HG03354 (cell line): ENCODE results near the gene CACNA1H.

ENCODE experiments used
- ATAC-seq: cut with Tn5 transposase; IDR thresholded peaks from one replicate; pipeline ENCODE4 v1.9.1; 2021; ENCODE audit warnings: mild to moderate bottlenecking; ENCODE audit not compliant: unreplicated experiment, poor library complexity, severe bottlenecking

Gene CACNA1H

DNA sequence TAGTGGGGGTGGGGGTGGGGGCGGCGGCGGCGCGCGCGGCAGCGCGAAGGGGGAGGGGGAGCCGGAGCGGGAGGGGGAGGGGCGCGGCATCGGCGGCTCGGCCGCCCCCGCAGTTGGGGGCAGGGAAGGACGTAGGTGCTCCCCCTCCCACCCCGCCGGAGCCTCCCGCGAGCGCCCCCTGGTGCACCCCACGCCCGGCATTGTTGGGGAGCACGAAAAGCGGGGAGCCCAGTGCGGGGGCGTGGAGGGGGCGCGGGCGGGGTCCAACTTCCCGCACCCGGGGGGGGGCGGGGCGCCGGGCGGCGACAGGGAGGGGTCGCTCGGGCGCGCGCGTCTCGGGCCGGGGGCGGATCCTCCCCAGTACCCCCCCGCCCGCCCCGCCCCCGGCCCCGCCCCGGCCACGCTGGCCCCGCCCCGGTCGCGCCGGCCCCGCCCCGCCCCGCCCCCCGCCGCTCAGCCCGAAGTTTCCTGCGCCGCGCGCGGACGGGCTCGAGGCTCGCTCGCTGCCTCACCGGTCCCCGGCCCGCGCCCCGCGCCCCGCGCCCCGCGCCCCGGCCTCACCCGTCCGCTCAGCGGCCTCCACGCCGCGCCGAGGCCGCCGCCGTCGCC lies at the start of gene CACNA1H:
Gene CACNA1H, plus strand, starts transcription at position 456 of the 609 bp plus-strand sequence. CDS start 632 bp downstream, outside the sequence.
- no peak for ATAC-seq

DNA sequence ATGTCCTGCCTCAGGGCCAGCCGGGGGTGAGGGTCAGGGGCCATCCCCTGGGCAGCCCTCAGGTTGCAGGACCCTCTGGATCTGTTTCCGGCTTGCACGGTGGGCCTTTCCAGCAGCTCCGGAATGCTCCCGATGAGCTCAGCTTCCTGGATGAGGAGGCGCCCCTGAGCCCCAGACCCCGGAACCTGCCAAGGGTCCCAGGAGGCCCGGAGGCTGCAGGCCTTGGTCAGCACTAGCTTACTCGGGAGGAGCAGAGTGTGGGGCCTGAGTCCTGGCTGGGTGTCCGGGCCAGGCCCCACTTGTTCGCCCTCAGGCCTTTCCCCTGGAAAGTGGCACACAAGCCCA lies 49.3 kb upstream of the CACNA1H start:
- ATAC-seq: no peak

GRCh38 chr16:1105888-1106620 lies 46.9 kb upstream of the CACNA1H start:
- ATAC-seq: no peak

GRCh38 chr16:1106659-1107058 lies 46.2 kb upstream of the CACNA1H start:
- ATAC-seq: no peak

DNA sequence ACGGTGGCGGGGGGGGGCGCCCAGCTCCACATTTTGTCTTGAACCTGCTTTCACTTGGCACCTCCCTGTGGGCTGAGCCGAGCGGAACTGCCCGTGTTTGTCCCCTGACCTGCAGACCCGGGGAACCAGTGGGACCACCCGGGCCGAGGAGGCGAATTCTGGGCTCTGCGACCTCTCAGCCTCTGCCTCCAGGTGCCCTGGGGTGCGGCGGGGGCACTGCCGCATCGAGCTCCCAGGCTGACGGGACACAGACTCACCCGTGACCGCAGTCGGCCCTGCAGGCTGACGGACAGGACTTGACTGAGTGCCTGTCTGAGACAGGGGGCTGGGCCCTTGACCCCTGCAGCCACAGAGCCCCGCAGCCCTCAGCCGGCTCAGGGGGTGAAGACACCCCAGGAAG lies 45.8 kb upstream of the CACNA1H start:
- ATAC-seq: no peak

DNA sequence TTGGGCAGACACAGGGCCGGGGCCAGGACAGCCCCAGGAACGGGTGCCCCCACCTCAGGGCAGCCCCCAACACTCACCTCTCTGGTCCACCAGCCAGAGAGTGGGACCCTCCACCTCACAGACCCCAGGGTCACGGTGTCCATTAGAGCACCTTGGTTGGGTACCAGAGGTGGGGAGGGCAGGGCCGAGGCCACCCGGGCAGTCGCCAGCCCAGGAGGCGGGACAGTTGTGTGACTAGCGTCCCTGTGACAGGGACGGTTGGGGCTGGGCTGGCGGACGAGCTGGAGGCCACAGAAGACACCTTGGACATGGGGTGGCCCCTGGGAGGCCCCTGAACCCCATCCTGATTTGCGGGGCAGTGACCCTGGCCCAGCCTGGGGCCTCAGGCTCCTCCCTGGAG lies 45.2 kb upstream of the CACNA1H start:
- ATAC-seq: no peak

- no peak for ATAC-seq
These were observed 44.3 kb upstream of the CACNA1H start for GRCh38 chr16:1108299-1109252.

DNA sequence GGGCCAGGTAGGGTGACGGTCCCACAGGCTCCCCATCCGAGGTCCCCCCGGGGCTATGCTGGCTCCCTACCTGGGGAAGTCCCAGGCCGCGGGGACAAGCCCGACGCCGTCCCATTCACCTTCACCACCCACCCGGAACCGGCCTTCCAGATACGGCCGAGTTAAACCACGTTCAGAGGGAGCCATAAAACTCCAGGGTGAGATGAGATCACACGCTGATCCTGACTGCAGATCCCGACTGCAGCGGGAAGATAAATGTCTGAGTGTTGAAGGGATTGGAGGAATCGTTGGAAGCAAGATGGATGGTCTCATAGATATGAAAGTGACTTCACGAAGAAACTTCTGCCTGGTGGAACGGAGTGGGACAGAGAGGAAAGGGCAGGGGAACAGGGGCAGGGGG lies 43.3 kb upstream of the CACNA1H start:
- no peak for ATAC-seq

DNA sequence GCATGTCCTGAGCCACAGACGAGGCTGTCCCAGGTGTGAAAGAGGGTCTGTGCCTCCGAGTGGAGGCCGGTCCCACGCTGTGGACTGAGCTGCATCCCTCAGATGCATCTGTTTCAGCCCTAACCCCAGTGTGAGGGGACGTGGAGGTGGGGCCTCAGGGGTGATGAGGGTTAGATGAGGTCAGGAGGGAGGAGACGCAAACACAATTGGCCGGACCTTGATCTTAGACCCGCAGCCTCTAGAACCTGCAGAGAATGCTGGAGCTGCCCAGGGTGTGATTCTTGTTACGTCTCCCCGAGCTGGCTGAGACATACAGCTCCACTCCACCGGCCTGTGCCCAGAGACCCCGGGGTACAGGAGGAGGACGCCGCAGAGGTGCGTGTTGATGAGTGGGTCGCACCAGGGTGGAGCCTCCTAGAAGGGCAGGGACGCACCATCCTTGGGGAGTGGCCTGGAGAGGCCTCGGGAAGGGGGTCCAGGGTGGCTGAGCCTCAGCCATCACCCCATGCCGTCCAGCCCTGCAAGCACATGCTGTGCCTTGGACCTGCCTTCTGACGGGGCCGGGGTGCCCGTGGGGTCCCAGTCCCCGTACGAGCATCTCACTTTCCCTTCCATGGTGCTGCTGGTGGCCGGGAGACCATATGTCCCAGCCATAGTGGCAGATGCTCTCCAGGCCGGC lies 40.3 kb upstream of the CACNA1H start:
- ATAC-seq: no peak

GRCh38 chr16:1113489-1113888 lies 39.4 kb upstream of the CACNA1H start:
- no peak for ATAC-seq

GRCh38 chr16:1113889-1114526 lies 38.9 kb upstream of the CACNA1H start:
- ATAC-seq: no peak

DNA sequence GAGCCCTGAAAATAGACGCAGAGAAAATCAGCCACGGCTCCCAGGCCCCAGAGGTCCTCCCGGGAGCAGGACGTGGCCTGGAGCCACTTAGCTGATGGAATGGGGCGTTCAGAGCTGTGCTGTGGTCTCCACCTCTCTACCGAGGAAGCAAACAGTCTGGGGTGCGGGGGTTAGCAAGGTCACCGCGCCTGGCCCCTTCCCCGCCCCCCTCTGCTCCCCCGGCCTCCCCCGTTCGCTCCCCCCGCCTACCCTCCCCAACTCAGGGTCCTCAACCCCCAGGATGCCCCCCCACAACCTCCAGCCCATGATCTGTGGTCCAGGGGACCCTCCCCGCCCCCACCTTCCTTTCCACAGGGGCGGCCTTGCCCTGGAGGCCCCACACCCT lies 36.2 kb upstream of the CACNA1H start:
- ATAC-seq: no peak

DNA sequence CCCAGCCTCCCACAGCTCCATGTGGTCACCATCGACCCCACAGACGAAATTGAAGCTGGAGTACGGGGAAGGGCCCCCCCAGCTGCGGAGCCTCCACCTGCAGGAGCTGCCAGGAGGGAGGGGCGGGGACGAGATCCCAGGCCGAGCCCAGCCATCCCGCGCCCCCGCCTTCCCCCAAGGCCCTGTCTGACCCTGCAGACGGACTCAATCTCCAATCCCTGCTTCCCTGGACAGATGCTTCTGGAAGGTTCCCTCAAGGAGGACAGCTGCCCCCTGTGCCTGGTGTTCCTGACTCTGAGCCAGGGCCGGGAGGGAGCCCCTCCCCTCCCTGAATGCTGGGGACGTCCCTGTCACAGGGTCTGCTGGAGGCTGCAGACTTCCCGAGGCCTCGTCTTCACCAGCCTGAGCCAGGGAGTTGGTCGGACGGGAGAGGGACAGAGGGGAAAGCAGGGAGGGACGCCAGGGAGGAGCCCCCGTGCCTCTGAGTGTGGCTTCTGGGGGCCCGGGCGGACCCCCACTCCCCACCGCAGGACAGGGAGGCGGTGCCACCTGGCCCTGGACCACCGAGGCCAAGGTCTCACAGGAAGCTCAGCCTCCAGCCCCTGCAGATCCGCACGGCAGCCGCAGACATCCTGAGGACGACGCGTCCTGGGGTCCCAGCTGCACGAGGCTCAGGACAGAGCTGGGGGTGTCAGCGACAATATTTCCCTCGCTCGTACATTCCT lies 35.6 kb upstream of the CACNA1H start:
- no peak for ATAC-seq

GRCh38 chr16:1117926-1118325 lies 35.0 kb upstream of the CACNA1H start:
- no peak for ATAC-seq

DNA sequence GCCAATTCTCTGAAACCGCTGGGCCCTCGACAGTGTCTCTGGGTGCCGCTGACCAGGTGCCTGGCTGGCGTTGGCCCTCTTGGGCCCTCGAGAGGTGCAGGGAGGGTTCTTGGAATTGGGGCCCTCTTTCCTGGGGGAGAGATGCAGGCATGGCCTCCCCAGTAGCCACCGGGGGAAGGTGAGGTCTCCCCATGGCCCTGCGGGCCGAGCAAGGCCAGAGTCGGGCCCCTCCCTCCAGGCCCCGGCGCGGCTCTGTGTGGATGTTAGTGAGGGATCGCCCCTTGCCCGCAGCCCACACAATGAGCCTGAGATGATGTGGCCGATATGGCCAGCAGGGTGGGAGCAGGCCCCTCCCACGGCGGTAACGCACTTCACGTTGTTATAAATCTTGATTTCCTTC lies 33.8 kb upstream of the CACNA1H start:
- no peak for ATAC-seq

GRCh38 chr16:1119766-1120576 lies 32.9 kb upstream of the CACNA1H start:
- ATAC-seq: no peak

- ATAC-seq: no peak
These were observed 32.3 kb upstream of the CACNA1H start for GRCh38 chr16:1120577-1120941.

DNA sequence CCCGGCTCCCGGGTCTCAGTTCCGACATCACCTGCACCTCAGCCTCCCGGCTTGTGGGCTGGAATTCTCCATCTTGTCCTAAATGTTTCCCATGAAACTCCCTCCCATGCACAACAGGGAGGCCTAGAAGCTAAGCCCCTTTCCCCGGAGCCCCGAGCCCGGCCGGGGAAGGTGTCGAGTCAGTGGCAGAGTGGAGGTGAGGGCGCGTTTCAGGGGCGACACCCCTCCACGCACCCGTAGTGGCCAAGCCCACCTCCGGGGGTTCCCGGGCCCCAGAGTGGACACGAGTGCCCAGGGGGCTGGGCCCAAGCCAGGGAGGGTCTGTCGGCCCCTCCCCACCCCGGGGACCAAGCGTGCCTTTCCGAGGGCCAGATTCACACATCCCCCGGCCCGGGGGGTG lies 31.9 kb upstream of the CACNA1H start:
- no peak for ATAC-seq
